Measurements from ENCODE around the gene FPR3.
"Not testable (repeated sequence)": the region's sequence is repeated elsewhere in the genome, so short reads cannot be mapped to it uniquely, and the experiment has no call there.

Gene FPR3

DNA sequence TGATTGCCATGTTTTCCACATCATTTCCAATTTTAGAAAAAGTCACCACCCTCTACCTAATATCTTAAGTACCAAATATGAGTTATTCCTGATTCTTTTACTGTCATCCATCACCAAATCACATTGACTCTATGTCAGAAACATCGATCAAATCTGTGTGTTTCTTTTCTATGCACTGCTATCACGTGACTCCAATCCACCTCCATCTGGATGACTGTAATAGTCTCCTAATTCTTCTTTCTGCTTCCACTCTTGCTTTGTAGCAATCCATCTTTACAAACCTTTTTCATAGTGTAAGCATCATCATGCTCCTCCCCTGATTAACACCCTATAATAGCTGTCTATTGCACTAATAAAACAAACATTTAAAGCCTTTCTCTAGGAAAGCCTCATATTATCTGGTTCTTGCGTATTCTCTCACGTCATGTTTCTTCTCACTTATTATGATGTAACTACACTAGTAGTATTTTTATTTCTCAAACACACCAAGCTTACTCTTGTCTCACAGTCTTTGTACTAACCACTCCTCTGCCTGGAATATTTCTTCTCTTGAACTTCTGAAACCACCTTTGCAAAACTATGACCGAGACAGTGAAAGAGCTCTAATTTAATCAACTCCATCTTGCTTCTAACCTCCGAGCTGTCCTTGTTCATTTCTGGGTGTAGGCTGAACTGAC is 10.7 kb upstream of the FPR3 start:
- DNase-seq: peak; percentile 66

DNA sequence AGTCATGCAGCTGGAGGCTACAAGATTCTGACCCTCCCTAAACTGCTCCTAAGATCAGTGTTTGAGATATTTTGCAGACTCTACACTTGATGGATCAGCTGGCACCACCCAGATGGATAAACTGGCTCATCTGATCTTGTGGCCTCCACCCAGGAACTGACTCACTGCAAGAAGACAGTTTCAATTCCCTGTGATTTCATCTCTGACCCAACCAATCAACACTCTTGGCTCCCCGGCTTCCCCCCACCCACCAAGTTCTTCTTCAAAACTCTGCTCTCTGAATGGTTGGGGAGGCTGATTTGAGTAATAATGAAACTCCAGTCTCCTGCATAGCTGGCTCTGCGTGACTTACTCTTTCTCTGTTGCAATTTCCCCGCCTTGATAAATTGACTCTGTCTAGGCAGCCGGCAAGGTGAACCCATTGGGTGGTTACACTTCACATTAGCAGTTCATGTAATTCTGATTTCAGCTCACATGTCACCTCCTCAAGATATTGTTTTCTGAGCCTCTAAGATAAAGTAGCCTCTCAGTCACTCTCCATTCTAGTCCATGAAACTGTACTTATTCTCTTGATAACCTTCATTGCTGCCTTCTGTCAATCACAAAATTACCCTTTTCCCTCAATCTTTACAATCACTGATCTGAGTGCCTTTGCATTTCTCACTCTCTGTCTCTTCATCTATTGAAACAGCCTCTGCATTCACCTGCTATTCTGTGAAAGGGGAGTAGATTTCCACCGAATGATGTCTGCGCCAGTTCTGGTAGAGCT is 9.9 kb upstream of the FPR3 start:
- peak; percentile 100 for DNase-seq

DNA sequence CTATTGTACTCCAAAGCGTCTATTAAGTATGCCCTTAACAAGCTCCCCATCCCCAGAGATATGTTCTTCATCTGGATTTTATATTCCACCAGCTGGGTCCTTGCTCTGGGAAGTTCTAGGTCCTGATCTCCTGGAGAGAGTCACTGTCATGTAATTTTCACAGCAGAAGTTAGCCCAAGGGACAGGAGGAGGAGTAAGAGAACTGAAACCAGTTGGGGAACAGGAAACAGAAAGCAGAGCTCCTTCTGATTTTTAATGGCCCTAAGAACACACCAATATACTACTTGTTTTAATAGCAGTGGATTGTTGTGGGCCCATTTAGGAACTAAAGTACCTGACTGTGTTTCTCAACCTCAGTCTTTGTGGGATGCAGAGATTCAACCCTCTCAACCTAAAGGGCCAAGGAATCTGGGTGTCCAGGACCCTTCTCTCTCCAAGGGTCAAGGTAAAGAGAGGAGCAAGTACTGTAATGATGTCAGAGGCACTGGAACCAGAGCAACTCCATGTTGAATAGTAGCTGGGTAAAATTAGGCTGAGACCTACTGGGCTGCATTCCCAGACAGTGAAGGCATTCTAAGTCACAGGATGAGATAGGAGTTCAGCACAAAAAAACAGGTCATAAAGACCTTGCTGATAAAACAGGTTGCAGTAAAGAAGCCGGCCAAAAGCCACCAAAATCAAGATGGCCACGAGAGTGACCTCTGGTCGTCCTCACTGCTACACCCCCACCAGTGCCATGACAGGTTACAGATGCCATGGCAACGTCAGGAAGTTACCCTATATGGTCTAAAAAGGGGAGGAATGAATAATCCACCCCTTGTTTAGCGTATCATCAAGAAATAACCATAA is 8.1 kb upstream of the FPR3 start:
- peak; percentile 93 for DNase-seq

DNA sequence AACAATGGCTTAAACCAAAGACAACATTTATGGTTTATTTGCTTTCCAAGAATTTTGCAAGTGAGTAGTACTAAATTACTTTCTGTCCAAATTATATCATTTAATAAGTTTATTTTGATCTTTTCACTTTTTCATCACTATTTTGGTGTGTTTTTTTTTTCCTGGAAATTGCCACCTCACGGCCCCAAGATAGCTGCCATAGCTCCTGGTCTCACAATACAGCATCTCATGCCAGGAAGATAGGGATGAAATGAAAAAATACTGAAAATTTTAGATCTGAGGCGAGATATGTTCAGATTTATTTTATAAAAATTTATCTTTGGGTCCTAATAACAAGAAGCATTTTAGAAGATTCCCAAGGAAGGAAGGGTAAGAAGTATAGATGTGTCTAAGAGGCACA is 6.9 kb upstream of the FPR3 start:
- no peak for DNase-seq

DNA sequence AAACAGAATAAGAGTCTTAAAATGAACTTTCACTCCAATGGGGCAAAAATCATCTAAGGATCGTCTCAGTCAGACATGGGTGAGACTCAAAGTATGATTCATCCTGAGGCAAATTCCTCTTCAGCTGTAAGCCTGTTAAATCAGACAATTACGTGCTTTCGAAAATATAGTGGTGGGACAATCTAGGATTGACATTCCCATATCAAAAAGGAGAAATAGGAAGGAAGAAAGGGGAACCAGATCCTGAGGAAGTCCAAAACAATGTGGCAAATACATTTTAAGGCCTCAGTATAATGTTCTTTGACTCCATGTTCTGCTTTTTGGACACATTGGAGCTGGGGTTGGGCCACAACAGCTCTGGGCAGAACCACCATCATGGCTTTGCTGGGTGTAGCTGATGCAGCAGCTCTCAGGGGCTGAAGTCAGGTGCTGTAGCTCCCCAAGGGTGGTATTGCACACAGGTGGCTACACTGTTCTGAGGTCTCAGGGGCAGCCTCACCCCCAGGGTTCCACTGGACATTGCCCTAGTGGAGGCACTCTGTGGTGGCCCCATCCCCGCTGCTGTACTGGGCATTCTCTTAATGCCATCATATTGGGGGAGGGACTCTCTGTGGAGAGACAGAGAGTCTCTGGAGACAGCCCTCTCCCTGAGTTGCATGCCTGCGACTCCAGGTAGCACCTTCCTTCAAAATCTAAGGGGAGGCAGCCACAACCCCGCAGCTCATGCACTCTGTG is 5.7 kb upstream of the FPR3 start:
- peak; percentile 92 for DNase-seq

DNA sequence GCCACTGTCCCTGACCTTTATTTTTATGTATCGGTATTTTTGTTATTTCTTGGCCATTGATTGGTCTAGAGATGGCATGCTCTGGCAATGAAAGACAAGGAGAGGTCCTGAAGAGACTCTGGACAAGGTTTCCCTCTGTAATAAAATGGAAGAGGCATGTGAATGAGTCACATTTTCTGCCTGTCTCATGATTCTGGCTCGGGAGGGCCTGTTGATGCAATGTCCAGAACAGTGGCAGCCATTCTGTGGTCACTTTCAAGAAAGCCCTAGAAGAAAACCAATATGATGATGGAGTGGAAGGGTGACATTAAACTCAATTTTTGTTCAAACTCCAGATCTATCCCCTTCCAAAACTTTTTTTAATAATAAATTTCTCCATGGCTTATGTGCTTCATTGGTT is 2.0 kb upstream of the FPR3 start:
- peak; percentile 68 for DNase-seq

DNA sequence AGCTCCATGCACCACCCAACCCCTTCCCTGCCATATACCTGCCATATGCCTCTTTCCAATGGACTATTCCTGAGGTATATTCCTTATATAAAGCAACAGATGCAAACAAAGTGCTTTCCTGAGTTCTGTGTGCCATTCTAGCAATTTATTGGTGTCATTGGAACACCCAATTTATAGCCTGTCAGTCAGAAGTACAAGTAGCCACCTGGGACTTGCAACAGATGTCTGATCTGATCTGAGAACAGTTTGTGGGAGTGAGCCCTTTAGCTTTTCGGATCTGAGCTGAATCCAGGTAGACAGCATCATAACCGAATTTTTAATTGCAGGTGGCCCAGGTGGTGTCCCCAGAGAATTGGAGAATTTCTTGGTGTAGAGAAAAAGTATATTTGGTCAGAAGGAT is 963 bp upstream of the FPR3 start:
- DNase-seq: no peak

DNA sequence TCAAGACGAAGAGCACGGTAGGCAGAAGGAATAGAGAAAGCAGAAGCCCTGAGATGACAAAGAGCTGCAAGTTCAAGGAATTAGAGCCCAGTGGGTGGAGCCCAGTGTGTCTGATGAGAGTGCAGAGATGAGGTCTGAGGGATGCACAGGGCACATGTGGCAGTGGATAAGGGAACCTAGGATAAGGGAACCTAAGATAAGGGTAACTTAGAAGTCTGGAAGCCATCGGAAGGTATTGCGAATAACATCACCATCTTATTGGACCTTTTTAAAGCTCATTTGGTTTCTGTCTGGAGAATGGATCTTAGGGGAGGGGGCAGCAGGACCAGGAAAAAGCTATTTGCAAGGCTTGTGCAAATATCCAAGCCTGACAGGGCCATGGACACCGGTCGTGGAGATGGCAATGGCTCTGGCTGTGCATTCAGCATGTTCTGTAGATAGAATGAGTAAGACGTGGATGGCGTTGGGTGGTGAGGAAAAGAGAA is 1.3 kb downstream of the FPR3 start:
- DNase-seq: peak; percentile 93

DNA sequence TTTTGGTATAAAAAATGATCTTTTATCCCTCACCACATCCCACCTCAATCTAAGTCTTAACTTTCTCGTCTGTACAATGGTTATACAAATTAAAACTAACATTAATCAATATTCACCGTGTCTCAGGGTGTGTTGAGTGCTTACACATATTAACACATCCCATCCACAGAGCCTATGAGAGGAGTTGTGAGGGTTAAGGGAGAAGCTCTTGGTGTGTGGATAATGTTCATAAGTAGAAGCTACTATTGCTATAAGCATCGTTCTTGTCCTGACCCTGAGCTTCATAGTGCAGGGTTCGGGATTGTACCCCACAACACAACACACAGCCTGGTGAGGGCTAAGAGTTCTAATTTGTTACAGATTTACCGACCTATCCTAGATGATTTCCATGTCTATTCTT is 2.5 kb downstream of the FPR3 start:
- peak; percentile 49 for DNase-seq

DNA sequence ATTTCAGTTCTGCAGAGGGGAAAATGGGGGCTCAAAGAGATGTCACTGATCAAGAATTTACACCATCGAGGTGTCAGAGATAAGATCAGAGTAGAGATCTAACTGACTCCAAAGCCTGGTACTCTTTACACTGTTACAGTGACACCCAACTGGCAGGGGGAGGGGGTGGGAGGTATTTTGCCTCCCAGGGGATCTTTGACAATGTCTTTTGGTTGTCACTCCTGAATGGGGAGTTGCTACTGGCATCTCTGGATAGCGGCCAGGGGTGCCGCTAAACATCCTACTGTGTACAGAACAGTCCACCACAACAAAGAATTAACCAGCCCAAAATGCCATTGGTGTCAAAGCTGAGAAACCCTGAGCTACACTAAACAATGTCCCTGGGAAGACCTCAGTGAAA is 3.1 kb downstream of the FPR3 start:
- DNase-seq: peak; percentile 38

DNA sequence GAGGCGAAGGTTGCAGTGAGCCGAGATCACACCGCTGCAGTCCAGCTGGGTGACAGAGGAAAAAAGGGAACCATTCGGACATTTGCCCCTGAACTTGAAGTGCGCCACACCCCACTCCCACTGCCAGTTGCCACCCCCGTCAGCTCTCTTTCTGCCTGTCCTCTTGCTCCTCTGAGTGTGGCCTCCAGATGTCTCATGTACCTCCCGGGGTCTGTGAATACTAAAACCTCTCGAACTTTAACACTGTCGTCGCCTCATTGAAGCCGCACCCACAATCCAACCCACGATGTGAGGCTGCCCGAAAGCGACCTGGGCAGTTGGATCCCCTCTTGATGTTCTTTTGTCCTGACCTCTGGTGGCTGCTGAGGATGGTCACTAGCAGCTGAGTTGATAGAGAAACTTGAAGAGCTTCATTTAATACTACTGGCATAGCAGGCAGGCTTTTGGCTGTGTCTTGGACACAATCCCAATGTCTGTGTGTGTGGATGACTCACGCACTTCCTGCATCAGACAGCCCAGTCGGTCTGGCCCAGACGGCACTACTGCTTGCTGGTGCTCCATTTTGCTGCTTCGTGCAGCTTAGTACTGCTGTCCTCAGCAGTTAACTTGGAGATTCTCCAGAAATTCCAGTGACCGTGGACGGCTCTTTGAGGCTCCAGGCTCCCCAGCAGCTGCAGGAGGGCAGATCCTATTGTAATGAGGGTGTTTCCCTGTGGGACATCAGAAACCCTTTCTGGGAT is 4.2 kb downstream of the FPR3 start:
- peak; percentile 91 for DNase-seq

DNA sequence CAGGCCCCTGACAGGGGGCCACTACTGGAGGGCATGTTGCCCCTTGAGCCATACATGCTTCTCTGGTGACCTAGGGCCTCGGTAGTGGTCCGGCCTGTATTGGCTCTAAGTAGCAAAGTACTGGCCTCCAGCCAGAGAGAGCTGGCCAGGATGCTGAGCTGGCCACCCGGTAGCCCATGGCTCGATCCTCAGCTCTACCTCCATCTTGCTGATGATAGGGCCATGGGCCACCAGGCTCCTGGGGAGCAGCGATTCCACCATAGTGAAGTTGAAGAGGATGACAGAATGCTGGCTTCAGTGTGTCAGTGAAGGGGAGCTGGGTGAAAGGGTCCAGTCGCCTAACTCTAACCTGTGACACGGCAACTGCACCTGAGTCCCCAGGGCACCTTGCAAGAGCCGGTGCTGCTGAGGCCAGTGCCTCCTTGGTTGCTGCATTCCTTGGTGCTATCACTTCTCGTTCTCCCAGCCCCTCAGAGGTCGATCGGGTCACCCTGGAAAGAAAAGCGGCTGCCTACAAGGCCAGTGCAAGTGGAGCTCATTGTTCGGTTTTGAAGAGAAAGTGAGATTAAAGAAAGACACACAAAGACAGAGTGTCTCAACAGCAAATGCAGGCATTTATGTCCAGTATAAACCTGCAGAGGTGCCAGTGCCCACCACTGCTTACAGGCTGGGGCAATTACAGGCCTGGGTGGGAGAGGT is 5.0 kb downstream of the FPR3 start:
- DNase-seq: no peak

DNA sequence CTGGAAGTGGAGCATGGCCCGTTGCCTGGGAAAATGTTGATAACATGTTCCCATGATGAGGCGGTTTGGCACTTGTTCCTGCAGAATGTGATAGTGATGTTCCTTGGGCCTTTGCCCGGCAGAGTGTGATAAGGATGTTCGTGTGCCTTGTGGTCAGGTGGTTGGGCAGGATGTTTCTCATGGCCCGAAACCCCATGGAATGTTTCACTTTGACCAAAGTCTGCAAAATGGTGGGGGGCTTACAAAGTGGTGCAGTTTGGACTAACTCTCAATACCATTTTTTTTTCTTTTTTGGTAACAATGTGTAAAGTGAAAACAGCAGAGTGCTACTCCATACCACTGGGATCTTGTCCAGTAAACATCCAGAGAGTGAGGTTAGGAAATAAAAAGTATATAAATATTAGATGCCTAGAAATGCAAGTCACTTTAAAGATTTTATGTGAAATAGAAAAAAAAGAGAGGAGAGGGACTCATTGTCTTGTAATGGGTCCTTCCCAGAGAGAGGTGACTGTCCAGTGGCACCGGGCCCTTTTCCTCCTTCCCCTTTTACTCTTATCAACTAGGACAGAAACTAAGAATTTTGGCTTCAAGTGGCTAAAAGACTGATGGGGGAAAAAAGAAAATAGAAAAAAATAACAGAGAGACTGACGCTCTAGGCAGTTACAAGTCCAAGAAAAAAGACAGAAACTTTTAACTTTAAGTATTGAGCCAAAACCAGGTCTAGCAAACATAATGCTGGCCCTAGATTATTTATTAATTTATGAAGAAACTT is 5.7 kb downstream of the FPR3 start:
- DNase-seq: no peak

DNA sequence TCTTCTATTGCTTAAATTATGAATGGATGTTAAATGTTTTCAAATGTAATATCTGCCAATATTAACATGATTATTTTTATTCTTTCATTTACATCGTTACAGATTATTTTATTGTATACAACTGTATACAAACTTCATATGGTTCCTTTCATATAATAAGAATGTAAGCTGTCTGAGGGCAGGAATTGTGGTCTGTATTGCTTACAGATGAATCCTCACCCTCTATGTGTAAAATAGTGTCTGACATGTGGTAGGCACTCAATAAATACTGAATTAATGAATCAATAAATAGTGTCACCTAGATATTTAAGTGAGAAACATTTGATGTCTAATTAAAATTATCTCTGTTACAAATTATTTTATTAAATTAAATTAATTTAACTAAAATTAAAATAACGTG is 7.8 kb downstream of the FPR3 start:
- no peak for DNase-seq

DNA sequence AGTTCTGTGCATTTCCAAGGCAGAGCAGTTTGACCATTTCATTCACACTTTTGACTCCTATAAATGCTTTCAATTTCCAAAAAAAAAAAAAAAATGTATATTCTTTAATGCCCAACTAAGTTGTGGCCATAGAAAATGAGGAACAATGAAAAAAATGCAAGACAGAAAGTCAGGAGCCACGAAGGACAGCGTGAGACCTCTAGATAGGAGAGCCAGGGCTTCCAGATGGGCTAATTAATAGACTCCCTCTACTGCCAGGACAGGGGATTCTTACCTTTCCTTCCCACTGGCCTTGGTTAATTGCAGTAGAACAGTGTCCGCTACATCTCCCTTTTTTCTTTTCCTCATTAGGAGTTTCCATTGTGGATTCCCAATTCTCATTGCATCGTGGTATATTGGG is 8.6 kb downstream of the FPR3 start:
- DNase-seq: peak; percentile 68

DNA sequence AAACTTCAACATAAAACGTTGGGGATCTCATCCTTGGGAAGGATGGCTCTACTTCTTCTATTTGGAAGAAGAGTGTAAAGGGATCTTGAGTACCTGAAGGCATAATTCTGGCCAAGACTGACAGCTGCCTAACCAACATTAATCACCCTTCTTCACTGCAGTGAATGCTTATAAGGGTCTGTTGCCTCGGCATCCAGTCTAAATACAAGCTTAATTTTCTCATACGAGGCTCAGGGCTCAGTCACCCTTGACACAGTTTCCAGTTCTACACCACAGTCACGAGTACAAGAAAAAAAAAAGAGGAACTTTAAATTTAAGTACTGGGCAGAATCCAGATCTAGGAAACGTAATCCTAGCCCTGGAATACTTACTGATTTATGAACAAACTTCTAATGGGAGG is 9.0 kb downstream of the FPR3 start:
- DNase-seq: peak; percentile 85

DNA sequence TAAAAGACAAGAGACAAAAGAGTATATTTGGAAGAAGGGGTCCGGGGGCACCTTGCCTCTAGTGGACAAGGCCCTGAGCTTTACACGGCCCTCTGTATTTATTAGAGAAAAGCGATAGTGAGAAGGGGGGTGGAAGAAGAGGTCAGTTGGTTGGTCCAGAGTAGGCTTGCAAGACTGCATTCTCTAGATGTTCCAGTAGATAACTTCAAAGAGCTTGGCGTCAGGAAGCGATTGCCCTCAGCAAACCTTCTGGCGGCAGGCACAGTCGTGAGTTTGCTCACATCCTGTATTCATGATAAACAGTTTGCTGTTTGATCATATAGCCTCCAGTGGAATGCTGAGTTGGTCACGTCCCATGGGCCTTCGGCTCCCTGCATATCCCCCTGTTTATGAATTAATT is 9.8 kb downstream of the FPR3 start:
- not testable (repeated sequence) for DNase-seq

DNA sequence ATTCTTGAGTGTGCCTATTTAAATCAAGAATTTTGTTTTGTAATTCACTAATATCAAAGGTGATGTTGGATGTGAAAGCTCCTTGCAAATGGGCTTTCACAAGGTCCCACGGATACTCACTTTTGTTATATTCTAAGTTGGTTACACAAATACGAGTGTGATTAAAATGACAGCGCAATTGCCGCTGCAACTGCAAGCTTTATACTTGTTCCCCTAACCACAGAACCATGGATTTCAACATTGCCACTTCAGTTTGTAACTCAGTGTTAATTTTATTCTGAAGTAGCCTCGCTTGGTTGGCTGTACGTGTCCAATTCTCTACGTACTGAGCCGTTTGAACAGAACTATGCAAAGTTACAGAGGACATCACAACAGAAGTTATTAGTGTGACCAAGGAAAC is 10.4 kb downstream of the FPR3 start:
- DNase-seq: peak; percentile 85

DNA sequence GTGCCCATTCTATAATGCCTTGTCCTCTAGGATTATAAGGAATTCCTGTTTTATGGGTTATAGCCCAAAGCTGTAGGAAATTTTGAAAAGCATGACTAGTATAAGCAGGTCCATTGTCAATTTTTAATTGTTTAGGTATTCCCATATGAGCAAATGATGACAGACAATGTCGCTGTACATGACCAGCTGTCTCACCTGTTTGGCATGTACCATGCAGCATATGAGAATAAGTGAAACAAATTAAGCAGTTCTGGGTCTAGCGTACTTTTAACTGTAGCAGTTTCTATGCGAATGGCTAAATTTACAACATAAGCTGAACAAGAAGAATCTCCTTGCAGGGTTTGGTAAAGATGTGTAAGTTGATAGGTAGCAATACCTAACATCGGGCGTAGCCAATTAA is 11.6 kb downstream of the FPR3 start:
- DNase-seq: not testable (repeated sequence)

DNA sequence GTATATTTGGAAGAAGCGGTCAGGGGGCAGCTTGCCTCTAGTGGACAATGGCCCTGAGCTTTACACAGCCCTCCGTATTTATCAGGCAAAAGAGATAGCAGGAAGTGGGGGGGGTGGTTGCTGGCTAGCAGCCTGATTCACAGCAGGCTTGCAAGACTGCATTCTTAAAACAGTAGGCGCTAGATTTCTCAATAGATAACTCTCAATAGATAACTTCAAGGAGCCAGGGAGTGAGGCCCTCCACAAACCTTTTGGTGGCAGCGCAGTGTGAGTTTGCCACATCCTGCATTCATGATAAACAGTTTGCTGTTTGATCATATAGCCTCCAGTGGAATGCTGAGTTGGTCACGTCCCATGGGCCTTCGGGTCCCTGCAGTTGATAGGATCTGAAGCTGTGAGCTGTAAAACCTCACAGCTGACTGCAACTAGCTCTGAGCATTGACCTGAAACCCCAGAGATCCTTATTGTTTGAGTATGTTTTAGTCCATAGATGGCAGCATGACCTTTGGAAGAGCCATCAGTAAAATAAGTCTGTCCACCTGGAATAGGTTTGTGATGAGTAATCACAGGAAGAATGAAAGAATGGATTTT is 12.2 kb downstream of the FPR3 start:
- DNase-seq: peak; percentile 86

Measured in inflammatory macrophage treated with lipopolysaccharide for 4 hours (primary cell).